HG03139 (cell line): ENCODE results near the gene PML.

Experiments
- ATAC-seq: cut with Tn5 transposase; IDR thresholded peaks from one replicate; pipeline ENCODE4 v1.9.1; 2021; ENCODE audit not compliant: unreplicated experiment

Gene PML

DNA sequence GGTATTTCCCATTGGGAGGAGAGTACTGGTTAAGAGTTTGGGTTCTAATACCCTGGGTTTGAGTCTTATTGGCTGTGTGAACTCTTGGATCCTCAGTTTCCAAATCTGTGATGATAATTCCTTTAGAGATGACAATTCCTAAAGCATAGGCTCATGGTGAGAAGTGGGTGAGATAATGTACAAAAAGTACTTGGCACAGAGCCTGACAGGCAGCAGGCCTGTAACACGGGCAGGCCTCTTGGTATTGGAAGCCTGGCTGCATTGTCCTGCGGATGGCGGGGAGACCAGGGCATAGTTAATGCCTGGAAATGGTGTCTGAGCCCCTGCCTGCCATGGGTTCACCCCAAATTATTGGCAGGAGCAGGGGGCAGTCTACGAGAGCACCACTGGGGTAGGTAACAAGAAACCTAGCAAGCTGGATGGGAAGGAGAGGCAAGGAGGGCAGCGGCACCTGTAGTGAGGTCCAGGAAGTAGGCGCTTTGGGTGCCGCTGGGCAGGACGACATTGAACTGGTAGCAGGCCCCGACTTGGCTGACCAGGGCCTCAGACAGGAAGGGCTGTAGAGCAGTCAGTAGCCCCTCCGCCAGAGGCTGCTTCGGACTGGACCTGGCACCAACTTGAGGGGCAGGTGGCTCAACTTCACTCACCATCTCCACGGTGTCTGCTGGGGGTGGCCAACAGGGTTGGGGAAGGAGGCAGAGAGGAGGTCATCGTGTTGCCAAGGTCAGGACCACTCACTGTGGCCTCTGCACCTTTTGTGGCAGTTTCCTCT lies 10.1 kb upstream of the PML start:
- no peak for ATAC-seq

DNA sequence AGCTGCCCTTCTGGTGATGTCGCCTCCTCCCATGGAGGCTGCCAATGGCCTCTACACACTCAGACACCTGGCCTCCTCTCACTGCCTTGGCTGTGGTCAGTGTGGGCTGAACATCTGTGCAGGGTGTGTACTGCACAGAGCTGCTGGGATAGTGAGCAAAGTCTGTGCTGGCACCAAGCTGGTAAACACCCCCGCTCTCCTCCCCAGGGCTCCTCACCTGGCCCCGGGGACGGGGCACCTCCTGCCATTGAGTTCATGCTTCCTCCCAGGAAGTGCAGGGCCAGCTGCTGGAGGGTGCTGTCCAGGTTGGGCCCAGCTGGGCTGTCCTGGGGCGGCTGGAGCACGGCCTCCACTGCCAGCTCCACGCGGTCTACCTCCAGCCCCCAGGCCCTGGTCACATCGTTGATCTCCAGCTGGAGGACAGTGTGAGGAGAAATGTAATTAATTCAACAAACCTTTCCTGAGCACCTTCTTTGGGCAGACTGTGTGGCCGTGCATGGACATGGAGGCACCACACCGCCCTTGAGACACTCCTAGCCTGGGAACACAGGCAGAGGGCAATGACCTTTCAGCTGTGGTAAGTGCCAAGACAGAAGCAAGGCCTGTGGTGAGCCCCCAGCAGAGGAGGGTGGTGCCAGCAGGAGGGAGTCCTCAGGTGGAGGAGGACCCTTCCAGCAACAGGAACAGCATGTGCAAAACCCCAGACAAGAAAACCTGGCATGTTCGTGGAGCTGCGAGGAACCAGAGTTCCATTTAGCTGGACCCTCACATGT lies 9.2 kb upstream of the PML start:
- no peak for ATAC-seq

DNA sequence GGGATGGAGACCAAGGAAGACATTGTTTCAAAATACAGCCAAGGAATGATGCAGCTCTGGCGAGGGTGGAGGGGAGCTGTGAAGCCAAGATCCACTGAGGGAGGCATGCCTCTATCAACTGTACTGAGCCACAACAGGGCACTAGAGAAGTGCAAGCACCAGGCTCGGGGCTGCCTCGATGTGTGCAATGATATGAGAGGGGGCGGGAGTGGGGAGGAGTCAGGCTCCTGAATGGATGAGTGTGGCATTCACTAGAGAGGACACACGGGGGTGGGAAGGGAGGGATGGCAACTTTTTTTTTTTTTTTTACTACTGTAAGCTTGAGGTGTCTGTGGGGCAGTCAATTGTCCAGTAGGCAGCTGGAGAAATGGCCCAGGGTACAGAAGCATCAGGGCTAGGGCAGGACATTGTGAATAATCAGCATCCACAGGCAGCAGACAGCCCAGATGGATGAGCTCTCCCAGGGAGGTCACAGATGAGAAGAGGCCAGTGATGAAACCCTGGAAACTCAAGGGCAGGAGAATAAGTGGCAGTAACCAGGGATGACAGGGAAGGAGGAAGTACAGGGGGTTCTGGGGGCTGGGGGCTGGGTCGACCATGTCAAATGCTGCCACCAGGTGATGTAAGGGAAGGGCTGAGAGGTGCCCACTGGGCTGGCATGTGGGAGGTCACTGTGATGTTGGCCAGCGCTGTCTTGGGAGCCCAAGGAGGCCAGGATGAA lies 8.3 kb upstream of the PML start:
- no peak for ATAC-seq

DNA sequence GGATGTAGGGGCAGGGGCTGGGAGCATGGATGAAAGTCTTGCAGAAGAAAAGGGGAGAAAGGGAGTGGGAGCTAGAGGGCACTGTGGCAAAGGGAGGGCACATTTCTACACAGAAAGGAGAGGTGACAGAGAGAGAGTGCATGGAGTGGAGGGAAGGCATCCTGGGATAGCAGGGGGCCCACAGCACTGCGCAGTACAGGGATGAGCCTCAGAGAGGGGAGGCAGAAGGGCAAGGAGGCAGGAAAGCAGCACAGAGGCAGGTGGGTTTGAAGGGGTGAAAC lies 7.8 kb upstream of the PML start:
- ATAC-seq = no peak

DNA sequence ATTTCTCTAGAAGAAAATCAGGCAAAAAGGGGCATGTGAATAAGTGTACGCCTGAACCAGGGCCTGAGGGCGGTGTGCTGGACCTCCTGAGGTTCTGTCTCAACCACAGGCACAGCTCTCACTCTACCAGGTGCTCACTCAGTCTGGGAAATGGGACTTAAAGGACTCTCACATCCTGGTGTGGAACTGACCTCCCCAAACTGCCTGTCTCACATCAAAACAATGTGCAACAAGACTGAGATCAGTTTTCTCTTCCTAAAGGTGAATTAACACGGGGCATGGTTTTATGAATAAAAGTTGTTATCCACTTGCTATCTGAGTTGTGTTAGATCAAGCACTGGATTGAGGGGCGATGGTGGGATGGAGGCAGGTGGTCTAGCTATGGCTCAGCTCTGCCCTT lies 7.3 kb upstream of the PML start:
- no peak for ATAC-seq

DNA sequence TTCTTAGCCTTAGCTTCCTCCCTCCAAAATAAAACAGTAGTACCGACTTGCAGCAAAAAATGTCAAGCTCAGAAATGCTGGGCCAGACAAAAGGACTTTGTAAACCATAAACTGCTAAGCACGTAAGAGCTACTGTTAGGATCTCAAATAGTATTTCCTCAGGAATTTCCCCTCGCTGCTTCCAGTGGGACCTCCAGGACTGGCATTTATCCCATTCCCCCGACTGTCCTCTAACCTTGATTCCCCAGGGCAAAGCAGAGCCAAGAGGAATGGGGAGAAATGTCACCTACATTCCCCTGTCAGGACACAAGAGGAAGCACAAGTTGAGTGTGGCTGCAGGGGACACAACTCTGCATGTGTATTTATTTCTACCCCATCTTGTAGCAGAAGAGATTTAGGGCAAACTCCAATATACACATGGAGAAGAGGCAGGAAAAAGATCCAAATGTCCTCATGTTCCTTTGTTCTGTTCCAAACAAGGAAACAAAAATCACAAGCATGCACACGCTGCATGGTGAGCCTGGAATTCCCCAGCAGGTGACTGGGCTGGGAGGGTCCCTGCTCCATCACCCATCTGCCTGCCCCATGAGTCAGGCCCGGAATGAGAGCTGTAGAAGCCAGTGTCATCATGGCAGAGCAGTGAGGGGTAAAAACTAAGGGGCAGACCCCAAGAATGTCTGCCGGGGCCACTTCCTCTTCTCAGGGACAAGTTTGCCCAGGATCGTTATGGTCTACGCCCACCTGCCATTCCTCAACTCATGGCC lies 6.7 kb upstream of the PML start:
- no peak for ATAC-seq

DNA sequence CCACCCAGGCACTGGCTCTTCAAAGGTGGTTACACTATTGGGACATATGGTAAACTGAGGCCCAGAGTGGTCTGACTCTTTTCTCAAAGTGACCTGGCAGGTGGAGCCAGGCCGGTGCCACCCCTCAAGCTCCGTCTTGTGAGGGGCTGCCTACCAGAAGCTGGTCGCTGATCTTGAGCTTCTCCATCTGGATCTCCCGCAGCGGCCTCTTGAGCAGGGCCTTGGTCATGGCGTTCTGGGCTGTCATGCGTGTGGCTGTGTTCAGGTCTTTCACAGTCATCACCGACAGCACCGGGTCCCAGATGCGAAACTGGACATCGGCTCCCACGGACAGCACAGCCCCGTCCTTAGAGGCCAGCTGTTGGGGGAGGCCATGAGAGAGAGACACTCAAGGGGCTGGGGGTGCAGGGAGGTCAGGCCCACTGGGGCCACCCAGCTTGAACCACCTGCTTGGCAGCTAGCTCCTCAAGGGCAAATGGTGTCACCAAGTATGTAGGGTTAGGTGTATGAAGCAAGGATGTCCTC lies 6.0 kb upstream of the PML start:
- no peak for ATAC-seq

DNA sequence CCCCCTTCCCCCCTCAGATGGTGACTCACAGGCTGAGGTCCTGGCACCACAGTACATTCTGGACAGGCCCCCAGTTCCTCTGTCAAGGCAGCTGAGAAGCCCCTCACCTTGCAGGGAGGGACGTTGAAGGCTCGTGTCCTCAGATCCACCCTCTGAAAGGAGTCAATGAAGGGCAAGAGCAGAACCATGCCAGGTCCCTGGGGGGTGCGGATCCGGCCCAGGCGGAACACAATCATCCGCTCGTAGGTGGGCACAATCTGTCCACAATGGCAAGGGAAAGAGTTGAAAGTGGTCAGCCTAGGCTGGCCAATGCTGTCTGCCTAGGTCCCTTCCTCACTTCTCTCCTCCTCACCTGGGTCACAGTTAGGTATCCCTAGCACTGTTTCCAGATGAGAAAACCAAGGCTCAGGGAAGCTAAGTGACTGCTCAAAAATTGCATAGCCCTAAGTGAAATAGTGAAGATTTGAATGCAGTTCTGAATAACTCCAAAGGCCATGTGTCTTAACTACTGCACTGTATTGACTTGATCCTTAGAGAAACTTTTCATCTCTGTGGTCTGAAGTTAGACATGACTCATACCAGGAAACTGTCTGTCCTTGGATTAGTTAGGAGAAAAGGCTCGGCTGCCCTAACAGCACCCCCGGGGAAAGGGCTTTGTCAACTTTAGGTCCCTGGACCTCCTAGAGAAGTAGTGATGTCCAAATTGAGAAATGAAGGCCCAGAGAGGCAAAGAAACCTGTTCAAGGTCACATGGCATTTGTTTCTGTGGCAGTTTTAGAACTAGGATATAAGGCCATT lies 5.3 kb upstream of the PML start:
- no peak for ATAC-seq

DNA sequence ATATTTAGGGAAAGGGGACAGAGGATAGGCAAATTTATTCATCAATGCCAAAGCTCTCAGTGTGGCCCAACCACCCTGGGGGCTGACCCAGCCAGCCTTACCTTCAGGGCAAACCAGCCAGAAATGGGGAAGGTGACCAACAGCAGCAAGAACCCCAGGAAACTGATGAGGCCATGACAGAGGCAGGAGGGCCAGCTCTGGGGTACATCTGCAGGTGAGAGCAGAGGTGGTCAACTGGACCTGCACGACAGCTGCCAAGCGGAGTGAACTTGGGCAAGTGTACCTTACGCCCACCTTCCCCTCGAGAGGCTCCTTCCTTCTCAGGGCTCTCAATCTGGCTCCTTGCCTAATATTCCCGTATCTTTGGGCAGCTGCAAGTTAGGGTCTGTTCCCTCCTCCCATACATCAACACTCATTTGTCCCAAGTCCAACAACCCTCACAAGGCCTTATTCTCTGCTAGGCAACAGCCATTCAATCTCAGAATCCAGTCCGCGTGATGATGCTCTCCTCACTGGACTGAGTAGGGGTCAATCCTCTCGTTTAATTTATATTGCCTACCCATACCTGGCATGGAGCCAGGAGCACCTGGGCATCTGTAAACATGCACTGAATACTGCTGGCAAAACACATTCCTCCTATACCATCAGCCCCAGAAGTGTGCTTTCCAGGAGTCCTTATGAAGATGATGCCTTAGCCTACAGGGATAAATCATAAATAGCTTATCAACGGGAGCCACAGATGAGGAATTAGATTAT lies 4.1 kb upstream of the PML start:
- ATAC-seq = no peak

DNA sequence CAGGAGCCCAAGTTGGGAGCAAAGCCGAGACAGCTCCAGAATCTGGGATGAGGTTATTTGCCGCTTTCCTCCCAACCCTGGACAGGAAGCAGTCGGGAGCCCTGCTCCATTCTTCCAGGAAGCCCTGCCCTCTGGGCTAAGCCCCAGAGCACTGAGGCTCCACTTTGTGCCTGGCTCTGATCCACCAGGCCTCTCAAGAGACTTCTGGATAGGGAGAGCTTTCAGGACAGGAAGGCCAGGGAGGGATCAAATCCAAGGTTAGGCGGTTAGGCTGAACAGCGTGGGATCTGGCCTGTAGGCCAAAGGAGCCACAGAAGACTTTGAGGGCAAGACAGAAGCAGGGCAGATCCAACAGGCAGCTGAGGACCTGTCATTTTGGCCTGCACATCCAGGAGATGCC lies 3.3 kb upstream of the PML start:
- ATAC-seq = no peak

DNA sequence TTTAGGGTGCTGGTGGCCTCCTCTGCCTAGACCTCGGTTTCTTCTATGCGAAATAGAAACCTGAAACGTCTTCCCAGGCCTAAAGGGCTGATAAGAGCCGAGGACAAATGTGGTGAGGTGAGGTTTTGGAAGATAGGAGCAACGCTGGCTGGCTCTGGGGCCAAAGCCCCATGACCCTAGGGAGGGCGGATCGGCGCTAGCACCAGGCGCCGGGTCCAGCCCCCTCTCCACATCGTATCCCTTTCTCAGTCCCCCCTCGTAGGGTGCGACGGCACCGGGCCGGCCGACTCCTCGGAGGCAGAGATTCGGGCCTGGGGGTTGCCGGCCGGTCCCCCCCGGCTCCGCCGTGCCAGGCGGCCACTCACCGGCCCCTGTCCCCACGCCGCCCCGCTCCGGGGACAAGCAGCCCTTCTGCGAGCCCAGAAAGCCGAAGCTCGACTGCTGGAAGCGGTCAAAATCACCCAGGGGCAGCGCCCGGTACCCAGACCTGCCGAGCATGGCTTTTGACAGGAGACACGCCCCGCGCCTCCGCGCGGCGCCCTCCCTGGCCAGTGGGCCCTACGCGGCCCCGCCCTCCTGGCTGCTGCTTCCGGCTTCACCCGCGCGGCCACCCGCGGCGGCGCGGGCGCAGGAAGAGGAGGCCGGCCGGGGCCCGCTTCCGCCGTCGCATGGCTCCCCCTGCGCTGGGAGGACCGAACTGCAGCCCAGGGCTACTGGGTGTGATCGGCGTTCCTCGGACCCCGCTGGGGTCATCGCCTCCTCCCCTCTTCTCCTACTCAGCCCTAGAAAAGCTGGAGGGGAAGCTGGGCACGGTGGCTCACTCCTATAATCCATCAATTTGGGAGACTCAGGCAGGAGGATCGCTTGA lies 2.6 kb upstream of the PML start, which contains the start of gene STOML1:
Gene STOML1 (minus strand): TSS at position 570 of the 868 bp plus-strand sequence. CDS start 72 bp downstream, at position 498.
- peak; percentile 62 for ATAC-seq

DNA sequence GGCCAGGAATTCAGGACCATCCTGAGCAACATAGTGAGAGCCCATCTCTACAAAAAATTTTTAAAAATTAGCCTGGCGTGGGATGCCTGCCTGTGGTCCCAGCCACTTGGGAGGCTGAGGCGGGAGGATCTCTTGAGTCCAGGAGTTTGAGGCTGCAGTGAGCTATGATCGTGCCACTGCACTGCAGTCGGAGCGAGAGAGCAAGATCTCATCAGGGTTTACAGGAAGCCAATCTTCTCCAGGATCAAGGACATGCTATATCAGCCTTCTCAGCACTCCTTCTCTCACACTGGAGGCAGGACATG lies 2.0 kb upstream of the PML start:
- no peak for ATAC-seq

DNA sequence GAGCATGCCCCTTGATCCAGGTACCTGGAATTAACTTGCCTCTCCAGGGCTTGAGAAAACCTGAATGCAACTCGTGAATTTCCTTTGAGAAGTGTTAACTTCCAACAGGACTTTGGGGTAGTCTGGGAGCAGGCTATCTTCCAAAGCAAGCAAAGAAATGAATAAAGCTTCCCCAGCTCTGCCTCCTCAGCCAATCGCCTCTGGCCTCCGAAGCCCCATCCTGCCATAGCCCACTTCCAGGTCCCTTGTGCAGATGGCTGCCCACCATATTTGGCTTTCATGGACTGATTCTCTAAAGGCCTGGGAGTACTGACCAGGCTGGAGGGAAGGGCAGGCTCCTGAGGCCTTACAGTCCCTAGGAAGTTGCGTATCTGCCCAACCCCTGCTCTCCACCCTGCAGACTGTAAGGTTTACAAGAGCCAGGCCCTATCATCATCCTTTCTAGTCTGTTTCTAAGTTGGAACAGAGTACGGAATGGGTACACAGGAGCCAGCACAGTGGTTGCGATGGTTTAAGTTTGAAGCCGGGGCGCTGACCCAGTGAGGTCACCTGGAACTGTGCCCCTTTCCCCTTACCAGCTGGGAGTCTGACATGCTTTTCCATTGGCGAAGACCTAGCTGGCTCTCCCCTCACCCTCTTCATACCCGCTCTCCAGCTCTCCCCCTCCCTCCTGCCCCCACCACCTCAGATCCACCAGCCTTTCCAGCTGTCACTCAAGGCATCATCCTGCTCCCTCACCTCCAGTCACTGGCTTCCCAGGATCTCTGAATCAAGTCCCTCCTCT lies 1.1 kb upstream of the PML start:
- no peak for ATAC-seq

DNA sequence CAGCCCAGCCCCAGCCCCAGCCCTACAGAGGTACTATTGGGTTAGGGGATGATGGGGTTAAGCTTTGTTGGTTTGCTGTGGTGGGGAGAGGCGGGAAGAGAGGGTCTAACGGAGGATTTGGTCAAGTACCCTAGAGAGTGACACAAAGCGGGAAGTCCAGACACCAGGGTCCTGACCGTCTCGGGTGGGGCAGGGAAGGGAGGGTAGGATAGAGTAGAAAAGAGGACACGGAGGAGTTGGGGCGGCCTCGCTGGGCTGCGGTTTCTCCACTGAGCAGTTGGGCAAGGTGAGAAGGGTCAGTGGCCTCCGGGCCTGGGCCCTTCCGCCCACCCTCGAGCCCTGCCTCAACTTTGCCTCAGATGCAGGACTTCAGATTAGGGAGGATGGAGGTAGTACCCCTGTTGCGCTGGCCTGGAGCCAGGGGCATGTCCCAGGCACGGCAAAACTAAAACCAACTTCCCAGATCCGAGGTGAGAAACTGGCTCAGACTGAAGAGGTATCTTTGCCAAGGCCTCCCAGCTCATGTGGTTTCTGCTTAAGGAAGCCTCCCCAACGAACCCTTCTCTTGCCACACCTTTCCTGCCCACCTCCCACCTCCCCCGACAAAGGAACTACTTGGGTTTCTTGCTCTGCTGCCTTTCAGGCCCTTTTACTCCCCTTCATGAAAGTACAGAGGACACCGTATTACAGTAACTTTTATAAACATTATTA lies 551 bp downstream of the PML start:
- no peak for ATAC-seq

DNA sequence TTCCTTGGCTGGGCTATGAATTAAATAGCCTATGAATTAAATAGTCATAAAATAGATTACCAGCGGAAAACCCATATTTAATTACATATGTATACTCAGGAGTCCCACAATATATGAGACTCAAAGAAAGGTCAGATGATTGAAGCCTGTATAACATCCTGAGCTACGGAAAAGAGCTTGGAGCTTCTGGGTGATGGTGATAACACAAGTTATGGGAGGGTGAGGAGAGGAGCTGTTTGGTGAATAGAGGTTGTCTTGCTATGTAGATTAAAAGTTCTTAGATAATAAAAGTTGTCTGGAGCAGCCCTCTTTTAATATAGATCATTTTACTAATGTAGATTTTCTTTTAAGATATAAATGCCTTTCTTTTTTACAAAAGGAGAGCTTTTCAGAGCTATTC lies 1.8 kb downstream of the PML start:
- no peak for ATAC-seq

DNA sequence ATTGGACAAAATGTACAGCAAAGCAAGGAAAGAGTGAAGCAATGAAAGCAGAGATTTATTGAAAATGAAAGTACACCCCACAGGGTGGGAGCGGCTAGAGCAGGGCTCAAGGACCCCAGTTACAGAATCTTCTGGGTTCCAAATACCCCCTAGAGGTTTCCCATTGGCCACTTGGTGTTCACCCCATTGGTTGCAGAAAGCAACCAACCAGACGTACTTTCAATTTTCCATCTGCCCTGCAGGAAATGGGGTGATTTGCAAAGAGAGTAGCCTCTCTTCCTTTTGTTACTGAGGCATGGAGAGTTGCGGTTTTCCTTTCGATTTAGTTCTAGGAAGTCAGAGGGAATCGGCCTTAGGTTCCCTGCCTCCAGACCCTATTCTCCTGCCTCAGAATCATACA lies 2.4 kb downstream of the PML start:
- ATAC-seq = no peak

DNA sequence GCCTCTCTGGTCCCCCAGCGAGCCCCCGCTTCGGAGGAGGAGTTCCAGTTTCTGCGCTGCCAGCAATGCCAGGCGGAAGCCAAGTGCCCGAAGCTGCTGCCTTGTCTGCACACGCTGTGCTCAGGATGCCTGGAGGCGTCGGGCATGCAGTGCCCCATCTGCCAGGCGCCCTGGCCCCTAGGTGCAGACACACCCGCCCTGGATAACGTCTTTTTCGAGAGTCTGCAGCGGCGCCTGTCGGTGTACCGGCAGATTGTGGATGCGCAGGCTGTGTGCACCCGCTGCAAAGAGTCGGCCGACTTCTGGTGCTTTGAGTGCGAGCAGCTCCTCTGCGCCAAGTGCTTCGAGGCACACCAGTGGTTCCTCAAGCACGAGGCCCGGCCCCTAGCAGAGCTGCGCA lies 3.5 kb downstream of the PML start:
- ATAC-seq = no peak
